Activated T-cell treated with anti-CD3 and anti-CD28 coated beads, Interleukin-2, amount 50 U/mL, for 1 hour (primary cell): ENCODE data around the gene NOTCH1.
"Not testable (repeated sequence)": the region's sequence is repeated elsewhere in the genome, so short reads cannot be mapped to it uniquely, and the experiment has no call there.

ENCODE experiments used
- DNase-seq: peaks from one replicate; pipeline ENCODE4 v3.0.0-alpha.2; 2020

NOTCH1 gene

GRCh38 chr9:136545965-136546696 is at the start of gene NOTCH1:
TSS of gene NOTCH1 (minus strand) at chr9:136546048. CDS start at chr9:136545786, 262 bp downstream.
- DNase-seq = peak; percentile 90

- DNase-seq = no peak
These were observed 48.6 kb upstream of the NOTCH1 start for GRCh38 chr9:136594492-136594891.

GRCh38 chr9:136593581-136593980 is 47.7 kb upstream of the NOTCH1 start:
- DNase-seq = no peak

- DNase-seq = no peak
These were observed 46.8 kb upstream of the NOTCH1 start for GRCh38 chr9:136592666-136593065.

- DNase-seq = no peak
These were observed 45.2 kb upstream of the NOTCH1 start for GRCh38 chr9:136590821-136591752.

- no peak for DNase-seq
These were observed 44.2 kb upstream of the NOTCH1 start for GRCh38 chr9:136589766-136590763.

DNA sequence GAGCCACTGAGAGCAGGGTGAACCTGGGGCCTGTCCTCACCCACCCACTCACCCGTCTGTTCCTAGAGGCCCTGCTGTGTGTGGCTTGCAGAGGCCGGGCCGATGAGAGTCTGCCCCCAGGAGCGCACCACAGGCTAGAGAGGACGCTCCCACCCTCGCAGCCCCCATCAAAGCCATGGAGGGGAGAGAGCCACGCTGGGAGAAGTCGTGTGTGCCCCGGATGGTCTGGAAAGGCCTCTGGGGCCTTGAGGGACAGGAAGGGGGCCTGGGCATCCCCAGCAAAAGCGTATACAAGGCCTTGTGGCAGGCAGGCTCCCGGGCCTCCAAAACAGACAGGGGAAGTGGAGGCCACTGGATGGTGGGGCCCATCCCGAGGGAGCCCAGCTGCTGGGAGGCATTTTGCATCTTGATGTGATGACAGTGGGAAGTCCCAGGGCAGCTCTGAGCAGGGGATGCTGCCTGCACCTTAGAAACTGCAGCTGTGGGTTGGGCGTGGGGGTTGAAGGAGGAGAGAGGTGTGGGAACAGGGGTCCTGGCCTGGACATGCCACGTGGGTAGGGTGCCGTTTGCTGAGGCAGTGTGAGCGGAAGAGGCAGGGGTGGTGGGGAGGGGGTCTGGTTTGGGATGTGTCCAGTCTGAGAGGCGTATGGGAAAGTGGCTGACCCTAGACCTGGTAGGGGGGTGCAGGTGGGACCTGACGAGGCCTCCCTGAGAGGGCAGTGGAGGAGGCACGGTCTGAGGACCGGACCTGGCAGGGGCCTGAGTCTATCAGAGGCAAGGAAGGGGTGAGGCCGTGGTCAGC is 43.0 kb upstream of the NOTCH1 start:
- DNase-seq = no peak

DNA sequence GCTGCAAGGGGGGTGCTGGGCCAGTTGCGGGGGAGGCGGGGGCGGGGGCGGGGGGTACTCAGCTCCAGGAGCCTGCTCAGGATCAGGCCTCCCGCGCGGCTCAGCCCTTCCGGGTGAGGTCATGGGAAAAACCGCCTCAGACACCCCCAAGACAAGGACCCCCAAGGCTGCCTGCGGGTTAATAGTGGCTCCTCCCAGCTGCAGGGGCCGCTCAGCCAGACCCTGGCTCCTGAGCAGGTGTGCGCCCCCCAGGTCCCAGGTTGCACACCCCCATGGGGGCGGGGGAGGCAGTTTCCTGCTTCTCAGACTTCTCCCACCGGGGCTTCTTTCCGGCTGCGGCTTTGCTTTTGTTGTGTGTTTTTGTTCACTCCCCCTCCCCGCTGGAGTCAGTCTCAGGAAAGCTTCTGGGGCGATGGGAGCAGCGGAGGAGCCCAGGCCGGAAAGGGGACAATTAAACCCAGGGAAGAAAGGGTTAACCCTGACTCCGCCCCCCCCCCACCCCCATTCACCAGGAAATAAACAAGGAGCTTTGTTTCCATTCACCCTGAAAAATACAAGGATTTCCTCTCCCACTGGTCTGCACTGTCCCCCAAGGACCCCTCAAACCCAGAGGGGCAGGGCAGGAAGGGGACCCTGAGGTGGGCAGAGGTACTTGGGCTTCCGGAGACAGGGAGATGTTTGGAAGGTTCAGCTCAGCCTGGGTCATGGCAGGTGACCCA is 42.3 kb upstream of the NOTCH1 start:
- DNase-seq = no peak

- DNase-seq = no peak
These were observed 41.5 kb upstream of the NOTCH1 start for GRCh38 chr9:136587145-136587943.

DNA sequence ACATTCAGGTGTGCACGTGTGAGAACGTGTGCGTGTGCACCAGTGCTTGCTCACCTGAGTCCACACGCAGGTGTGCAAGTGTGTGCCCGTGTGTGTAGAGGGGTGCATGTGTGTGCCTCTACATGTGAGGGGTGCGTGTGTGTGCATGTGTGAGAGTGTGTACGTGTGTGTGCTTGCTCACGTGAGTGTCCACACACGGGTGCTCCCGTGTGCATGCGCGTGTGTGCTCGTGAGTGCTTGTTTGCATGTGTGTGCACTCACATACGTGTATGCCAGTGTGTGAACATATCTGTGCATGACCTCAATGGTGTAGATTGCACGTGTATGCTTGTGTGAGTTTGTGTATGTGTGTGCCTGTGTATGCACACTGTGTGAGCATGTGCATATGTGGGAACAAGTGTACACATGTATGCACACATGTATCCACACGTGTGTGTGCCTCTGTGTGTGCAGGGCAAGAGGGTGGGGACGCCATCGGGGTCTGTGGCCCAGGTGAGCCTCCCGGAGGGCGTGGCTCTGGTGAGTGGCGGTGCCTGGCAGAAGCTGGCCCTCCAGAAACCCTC is 40.6 kb upstream of the NOTCH1 start:
- no peak for DNase-seq

- DNase-seq = no peak
These were observed 39.8 kb upstream of the NOTCH1 start for GRCh38 chr9:136585531-136586120.

GRCh38 chr9:136584934-136585333 is 39.1 kb upstream of the NOTCH1 start:
- DNase-seq = no peak

- DNase-seq = no peak
These were observed 38.6 kb upstream of the NOTCH1 start for GRCh38 chr9:136584401-136584932.

DNA sequence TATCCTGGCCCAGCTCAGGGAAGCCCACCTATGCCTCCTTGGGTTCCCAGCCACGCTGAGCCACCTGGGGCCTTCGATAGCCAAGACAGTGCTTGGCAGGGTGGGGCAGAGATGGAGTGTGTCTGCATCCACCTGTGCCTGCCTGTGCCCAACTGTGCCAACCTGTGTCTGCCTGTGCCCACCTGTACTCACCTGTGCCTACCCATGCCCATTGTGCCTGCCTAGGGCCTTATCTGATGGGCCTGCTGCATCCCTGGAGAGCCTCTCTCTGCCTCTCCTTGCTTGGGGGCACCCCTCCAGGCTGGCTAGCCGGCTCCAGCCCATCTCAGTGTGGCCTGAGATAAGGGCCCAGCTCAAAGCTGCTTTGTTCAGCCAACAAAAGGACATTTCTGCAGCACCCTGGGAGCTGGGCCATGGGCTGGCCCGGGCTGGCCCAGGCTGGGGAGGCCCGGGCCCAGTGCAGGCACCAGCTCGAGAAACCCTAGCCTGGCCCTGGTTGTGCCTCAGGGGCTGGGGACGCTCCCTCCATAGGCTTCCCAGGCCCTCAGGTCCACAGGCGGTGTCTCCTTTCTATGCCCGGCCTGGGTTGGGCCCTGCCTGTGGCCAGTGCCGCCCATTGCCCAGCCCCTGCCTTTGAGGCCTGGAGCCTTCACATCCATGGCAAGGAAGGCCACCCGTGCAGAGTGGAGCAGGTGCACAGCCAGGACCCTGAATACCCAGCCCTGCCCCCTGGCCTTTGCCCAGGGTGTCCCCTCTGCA is 37.3 kb upstream of the NOTCH1 start:
- no peak for DNase-seq

DNA sequence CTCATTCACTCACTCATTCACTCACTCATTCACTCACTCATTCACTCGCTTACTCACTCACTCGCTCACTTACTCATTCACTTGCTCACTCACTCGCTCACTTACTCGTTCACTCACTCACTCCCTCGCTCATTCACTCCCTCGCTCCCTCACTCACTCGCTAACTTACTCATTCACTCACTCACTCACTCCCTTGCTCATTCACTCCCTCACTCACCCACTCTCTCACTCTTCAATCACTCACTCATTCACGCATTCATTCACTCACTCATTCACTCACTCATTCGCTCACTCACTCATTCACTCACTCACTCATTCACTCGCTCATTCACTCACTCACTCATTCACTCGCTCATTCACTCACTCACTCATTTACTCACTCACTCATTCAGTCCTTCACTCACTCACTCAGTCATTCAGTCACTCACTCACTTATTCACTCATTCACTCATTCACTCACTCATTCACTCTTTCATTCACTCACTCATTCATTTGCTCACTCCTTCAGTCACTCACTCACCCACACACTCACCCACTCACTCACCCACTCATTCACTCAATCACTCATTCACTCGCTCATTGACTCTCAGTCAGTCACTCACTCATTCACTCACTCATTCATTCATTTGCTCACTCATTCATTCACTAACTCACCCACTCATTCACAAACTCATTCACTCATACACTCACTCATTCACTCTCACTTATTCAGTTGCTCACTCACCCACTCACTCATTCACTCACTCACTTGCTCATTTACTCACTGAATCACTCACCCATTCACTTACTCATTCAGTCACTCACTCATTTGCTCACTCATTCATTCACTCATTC is 36.0 kb upstream of the NOTCH1 start:
- no peak for DNase-seq

DNA sequence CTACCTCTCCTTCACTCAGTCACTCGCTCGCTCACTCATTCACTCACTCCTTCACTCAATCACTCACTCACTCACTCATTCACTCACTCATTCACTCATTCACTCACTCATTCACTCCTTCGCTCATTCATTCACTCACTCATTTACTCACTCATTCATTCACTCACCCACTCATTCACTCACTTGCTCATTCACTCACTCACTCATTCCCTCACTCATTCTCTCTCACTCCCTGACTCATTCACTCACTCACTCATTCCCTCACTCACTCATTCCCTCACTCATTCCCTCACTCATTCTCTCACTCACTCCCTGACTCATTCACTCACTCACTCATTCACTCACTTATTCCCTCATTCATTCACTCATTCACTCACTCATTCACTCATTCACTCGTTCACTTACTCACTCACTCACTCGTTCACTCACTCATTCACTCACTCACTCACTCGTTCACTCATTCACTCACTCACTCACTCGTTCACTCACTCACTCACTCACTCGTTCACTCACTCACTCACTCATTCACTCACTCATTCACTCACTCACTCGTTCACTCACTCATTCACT is 33.9 kb upstream of the NOTCH1 start:
- not testable (repeated sequence) for DNase-seq
